Tibial nerve (tissue), 4 donors: Measurements from ENCODE around the gene CCDC88C. TPM values are rescaled to one million over a fixed set of nuclear protein-coding genes. Genes with fewer than 3 reads are reported as not detected.

Experiments used
- DNase-seq, 2 donors: peaks; one replicate each; pipeline ENCODE4 v3.0.0-alpha.2; 2019; ENCODE audit warnings: low spot score in 2 of 2
- H3K27ac ChIP-seq, 4 donors: fragments of 200-600 bp; sonication (generic) in 3 of 4; one replicate each; pipeline ENCODE4 v1.5.1; 2017 to 2019; ENCODE audit warnings: mild to moderate bottlenecking in 1 of 4
- H3K27me3 ChIP-seq, 2 donors: fragments of 200-600 bp; sonication (generic) in 1 of 2; one replicate each; pipeline versions ENCODE4 v1.5.1 to v1.6.0; 2017 to 2019
- H3K36me3 ChIP-seq, 3 donors: fragments of 200-600 bp; sonication (generic); one replicate each; pipeline ENCODE4 v1.5.1; 2018 to 2019
- H3K4me1 ChIP-seq, 4 donors: fragments of 200-600 bp; sonication (generic) in 3 of 4; one replicate each; pipeline ENCODE4 v1.5.1; 2017 to 2019
- H3K4me3 ChIP-seq, 4 donors: fragments of 200-600 bp; sonication (generic) in 3 of 4; one replicate each; pipeline ENCODE4 v1.5.1; 2017 to 2019; ENCODE audit warnings: mild to moderate bottlenecking in 1 of 4, moderate library complexity in 1 of 4
- H3K9me3 ChIP-seq, 4 donors: fragments of 200-600 bp; sonication (generic) in 3 of 4; one replicate each; pipeline ENCODE4 v1.5.1; 2017 to 2019
- EP300 ChIP-seq, 2 donors: sonication (generic); formaldehyde crosslinking; IDR thresholded peaks; one replicate each; pipeline ENCODE4 v1.6.1; 2017; ENCODE audit warnings: antibody characterized with exemption in 2 of 2, mild to moderate bottlenecking in 1 of 2
- POLR2A ChIP-seq, 2 donors: fragments of 450-650 bp; IDR thresholded peaks; one replicate each; pipeline ENCODE4 v1.6.1; 2017; ENCODE audit warnings: antibody characterized with exemption in 2 of 2, mild to moderate bottlenecking in 2 of 2, moderate library complexity in 2 of 2
- WGBS, 2 donors: methylation state at CpG; one replicate each; pipeline ENCODE4 v1.1.5; 2018; 5-methylcytosine and 5-hydroxymethylcytosine counted together
- total RNA-seq, 4 donors: library from RNA; depleted of rRNA; stranded (reverse); fragments of >200 nt; gene quantifications; one replicate each; pipeline ENCODE4 v1.1.0, GENCODE V29; 2016
- TF ChIP-seq, protein P1 (sequence below), 5 experiments: fragments of 200-600 bp in 3 of 5; fragments of 450-650 bp in 2 of 5; sonication (generic) in 3 of 5; IDR thresholded peaks; one replicate each; pipeline ENCODE4 v1.5.1; 2016 to 2019; ENCODE audit warnings: antibody characterized with exemption in 5 of 5, mild to moderate bottlenecking in 3 of 5, moderate library complexity in 2 of 5

CCDC88C gene
- total RNA-seq, 4 donors from 2014 or later, result 3.6 to 12.6 (median 6.8) TPM

DNA sequence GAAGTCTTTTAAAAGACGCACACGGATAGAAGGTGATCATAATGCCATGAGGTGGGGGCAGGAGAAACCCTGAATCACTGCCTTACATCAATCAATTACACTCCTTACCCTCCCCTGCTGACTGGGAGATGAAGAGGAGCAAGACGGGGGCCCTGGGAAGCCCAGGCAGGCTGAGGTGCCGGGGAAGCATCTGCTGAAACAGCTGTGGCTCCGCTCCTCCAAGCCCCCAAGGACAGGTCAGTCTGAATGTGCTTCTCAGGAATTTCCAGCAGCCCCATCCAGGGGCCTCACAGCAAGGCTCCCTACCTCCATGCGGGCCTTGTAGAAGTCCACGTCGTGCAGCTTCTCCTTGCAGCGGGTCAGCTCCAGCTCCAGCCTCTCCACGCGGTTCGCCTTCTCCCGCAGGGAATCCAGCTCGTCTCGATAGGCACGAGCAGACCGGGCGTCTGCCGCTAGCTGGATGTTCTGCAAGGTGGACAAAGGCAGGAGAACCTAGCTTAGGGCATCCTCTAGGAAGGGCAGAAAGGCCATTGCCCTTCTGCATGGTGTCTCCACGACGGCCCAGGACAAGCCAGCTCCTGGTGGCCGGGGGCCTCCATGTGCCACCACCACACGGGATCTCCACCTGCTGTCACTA is 79.8 kb downstream of the CCDC88C start:
- WGBS, 2 donors, result 76 to 86% methylated on average over 17 to 23 of the region's 23 CpGs
- TF ChIP-seq EP300 (IDR thresholded peaks at IDR 0.05) (no peak), POLR2A (IDR thresholded peaks at IDR 0.05) (no peak)
- TF ChIP-seq, protein P1, sequence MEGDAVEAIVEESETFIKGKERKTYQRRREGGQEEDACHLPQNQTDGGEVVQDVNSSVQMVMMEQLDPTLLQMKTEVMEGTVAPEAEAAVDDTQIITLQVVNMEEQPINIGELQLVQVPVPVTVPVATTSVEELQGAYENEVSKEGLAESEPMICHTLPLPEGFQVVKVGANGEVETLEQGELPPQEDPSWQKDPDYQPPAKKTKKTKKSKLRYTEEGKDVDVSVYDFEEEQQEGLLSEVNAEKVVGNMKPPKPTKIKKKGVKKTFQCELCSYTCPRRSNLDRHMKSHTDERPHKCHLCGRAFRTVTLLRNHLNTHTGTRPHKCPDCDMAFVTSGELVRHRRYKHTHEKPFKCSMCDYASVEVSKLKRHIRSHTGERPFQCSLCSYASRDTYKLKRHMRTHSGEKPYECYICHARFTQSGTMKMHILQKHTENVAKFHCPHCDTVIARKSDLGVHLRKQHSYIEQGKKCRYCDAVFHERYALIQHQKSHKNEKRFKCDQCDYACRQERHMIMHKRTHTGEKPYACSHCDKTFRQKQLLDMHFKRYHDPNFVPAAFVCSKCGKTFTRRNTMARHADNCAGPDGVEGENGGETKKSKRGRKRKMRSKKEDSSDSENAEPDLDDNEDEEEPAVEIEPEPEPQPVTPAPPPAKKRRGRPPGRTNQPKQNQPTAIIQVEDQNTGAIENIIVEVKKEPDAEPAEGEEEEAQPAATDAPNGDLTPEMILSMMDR (IDR thresholded peaks at IDR 0.05), result no peak

DNA sequence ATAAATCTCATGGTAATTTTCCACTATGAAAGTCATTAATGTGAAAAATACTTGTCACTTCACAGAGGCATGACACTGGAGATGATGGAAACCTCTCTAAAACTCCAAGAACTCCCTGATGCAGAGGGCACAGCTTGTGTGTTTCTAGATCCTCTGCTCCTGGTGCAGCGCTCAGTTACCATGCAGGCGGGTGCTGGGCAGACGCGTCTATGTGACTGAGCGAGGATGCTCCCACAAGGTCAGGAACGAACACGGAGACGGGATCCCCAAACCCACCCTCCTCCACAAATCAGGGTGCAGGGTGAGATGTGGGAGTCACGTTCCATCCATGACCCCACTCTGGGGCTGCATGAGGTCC is 81.5 kb downstream of the CCDC88C start:
- H3K36me3 ChIP-seq, result no peaks in the 10 kb centered on the region
- no peak overlapping the region for H3K27ac ChIP-seq
- H3K4me1 ChIP-seq, result peaks cover 0 to 15% (median 6%) of the 10 kb centered on the region in 4 donors
- no peaks in the 10 kb centered on the region for H3K9me3 ChIP-seq
- TF ChIP-seq POLR2A (IDR thresholded peaks at IDR 0.05) (no peak), EP300 (IDR thresholded peaks at IDR 0.05) (no peak)
- TF ChIP-seq, protein P1 (IDR thresholded peaks at IDR 0.05), result no peak
- no peak overlapping the region for H3K4me3 ChIP-seq
- 94 to 97% methylated on average over 9 of the region's 9 CpGs for WGBS, 2 donors
- peaks cover 0 to 12% of the 10 kb centered on the region in 2 donors for H3K27me3 ChIP-seq
- DNase-seq, result no peak

More for the DNA sequence above, 79.8 kb downstream of the CCDC88C start:
- Histone ChIP-seq H3K36me3 (no peaks in the 10 kb centered on the region), H3K27ac (no peak overlapping the region), H3K9me3 (no peaks in the 10 kb centered on the region), H3K4me1 (peaks cover 0 to 4% (median 0%) of the 10 kb centered on the region in 4 donors), H3K27me3 (peaks cover 0 to under 1% of the 10 kb centered on the region in 2 donors), H3K4me3 (no peak overlapping the region)
- no peak for DNase-seq

DNA sequence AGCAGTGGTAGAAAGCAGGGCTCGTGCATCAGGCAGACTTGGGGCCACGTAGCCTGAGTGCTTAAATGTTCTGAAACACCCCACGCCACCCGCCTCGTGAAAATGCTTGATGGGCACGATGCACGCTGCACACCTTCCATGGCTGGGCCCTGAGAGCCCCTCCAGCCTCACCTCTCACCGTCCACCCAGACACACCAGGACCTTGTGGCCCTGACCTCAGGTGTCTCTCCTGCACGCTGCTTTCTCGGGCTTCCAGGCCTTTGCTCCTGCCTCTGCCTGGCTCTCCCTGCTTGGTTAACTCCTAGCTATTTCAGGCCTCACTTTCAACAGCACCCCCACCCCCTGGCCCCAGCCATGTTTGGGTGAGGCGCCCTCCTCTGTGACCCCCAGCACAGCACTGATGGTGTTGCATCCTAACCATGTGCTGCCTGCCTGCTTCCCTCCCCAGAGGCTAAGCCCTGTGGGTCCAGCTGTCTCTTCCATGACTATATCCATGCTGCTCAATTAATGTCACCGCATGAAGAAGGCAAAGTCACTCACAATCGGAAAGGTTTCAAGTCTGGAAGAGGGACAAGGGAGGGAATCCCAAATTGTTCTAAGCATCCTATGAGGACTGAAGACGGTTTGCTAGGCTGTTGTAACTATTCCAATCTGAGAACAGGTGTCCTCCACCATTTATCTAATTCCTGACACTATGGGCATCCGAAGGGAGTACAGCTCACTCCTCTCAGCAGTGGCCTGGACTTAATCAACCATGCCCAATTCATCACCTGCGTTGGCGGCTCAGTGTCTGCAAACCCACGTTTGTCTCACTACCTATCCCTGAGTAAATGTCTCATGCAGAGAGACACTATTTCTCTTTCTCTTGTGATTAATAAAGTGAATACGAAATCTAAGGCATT is 82.2 kb downstream of the CCDC88C start:
- DNase-seq, result no peak

DNA sequence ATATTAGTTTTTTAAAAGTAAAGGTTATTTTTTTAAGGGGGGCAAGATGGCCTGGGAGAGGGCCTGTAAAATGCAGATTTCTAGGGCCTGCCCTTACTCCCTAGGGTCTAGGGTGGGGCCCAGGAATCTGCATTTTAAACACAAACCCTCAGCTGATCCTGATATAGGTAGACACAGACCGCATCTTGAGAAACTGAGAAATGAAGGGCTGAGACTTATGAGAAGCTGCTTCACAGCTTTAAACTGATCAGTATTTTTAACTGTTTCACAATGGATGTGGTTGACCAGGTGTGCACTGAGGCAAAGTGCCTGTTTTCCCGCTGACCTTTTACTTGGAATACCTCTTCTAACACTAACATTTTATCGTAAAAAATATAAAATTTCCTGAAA is 84.0 kb downstream of the CCDC88C start:
- no peaks in the 10 kb centered on the region for H3K9me3 ChIP-seq
- WGBS, 2 donors, result 89 to 90% methylated on average over 3 of the region's 3 CpGs
- TF ChIP-seq POLR2A (IDR thresholded peaks at IDR 0.05) (no peak), EP300 (IDR thresholded peaks at IDR 0.05) (no peak)
- TF ChIP-seq, protein P1 (IDR thresholded peaks at IDR 0.05), result no peak
- no peak for DNase-seq
- H3K4me3 ChIP-seq, result no peak overlapping the region
- no peak overlapping the region for H3K27ac ChIP-seq
- H3K36me3 ChIP-seq, result no peaks in the 10 kb centered on the region
- peaks cover 0 to 12% of the 10 kb centered on the region in 2 donors for H3K27me3 ChIP-seq
- H3K4me1 ChIP-seq, result peaks cover 0 to 15% (median 6%) of the 10 kb centered on the region in 4 donors

More for the DNA sequence above, 82.2 kb downstream of the CCDC88C start:
- Histone ChIP-seq H3K27ac (no peak overlapping the region), H3K4me3 (no peak overlapping the region), H3K9me3 (no peaks in the 10 kb centered on the region), H3K4me1 (peaks cover 0 to 15% (median 6%) of the 10 kb centered on the region in 4 donors), H3K27me3 (peaks cover 0 to 12% of the 10 kb centered on the region in 2 donors), H3K36me3 (no peaks in the 10 kb centered on the region)
- WGBS, 2 donors, result 87 to 92% methylated on average over 19 of the region's 19 CpGs
- TF ChIP-seq POLR2A (IDR thresholded peaks at IDR 0.05), result no peak
- TF ChIP-seq, protein P1 (IDR thresholded peaks at IDR 0.05), result no peak
- no peak for TF ChIP-seq EP300 (IDR thresholded peaks at IDR 0.05)
